IPS-15b (cell line): ENCODE data around the gene LPIN1.

Experiments used
- H3K27me3 ChIP-seq: one replicate; pipeline ENCODE4 v1.6.1; 2013; ENCODE audit warnings: low read length; ENCODE audit not compliant: control insufficient read depth, insufficient read depth
- H3K36me3 ChIP-seq: one replicate; pipeline ENCODE4 v1.6.1; 2013; ENCODE audit warnings: low read length; ENCODE audit not compliant: control insufficient read depth, insufficient read depth
- H3K4me1 ChIP-seq: one replicate; pipeline ENCODE4 v1.6.1; 2013; ENCODE audit warnings: mild to moderate bottlenecking, low read length; ENCODE audit not compliant: control insufficient read depth, insufficient read depth
- H3K4me3 ChIP-seq: one replicate; pipeline ENCODE4 v1.5.1; 2013; ENCODE audit warnings: low read depth, low read length
- H3K9ac ChIP-seq: one replicate; pipeline ENCODE4 v1.6.1; 2013; ENCODE audit warnings: low read depth, mild to moderate bottlenecking, low read length
- H3K9me3 ChIP-seq: one replicate; pipeline ENCODE4 v1.6.1; 2013; ENCODE audit warnings: mild to moderate bottlenecking, low read length; ENCODE audit not compliant: control insufficient read depth, insufficient read depth

The LPIN1 gene

DNA sequence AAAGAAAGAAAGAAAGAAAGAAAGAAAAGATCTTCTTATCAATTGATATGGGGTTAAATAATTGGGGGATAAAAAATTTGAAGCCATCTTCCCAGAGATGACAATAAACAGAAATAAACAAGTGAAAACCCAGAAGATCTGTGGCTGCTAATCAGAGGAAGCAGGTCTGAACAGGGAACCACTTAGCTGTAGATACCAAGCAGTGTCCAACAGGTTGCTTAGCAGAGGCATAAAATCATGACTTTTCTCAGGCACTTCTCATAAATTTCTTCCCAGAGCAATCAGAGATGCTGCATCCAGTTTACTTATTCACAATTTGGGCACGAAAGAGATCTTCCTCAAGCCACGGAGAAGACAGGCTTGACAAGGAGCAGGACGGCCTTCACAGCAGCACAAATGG lies 5.7 kb upstream of the LPIN1 start:
- no peak overlapping the region for H3K9ac ChIP-seq
- no peak overlapping the region for H3K4me3 ChIP-seq
- peaks cover 7% of the 10 kb centered on the region for H3K4me1 ChIP-seq
- no peaks in the 10 kb centered on the region for H3K36me3 ChIP-seq
- no peaks in the 10 kb centered on the region for H3K9me3 ChIP-seq
- H3K27me3 ChIP-seq, result peaks cover 2% of the 10 kb centered on the region

DNA sequence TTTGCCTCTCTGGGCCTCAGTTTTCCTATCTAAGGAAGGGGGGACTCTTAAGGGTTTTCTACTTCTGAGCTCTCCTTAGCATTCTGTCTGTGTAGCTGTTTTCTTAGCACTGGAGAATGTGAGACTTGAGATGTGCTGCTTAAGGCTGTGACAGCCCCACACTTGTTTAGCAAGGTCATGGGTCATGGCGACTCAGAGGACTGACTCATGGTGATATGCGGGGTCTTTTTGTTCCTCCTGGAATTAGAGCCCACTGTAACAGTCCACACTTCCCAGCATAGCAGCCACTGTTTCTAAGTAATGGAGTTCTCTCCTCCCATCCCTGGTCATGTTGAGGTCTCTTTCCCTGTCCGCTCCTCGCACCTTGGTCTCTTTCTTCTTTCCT lies 4.1 kb upstream of the LPIN1 start:
- no peak overlapping the region for H3K4me3 ChIP-seq
- H3K27me3 ChIP-seq, result peaks cover 2% of the 10 kb centered on the region
- peaks cover 7% of the 10 kb centered on the region for H3K4me1 ChIP-seq
- H3K9me3 ChIP-seq, result no peaks in the 10 kb centered on the region
- no peaks in the 10 kb centered on the region for H3K36me3 ChIP-seq
- no peak overlapping the region for H3K9ac ChIP-seq

- Histone ChIP-seq H3K4me1 (peaks cover 12% of the 10 kb centered on the region), H3K9ac (no peak overlapping the region), H3K36me3 (no peaks in the 10 kb centered on the region), H3K9me3 (no peaks in the 10 kb centered on the region), H3K4me3 (no peak overlapping the region), H3K27me3 (peaks cover 2% of the 10 kb centered on the region)
Measured at GRCh38 chr2:11742702-11743357, 3.6 kb upstream of the LPIN1 start.

GRCh38 chr2:11743366-11743765 lies 3.1 kb upstream of the LPIN1 start:
- Histone ChIP-seq H3K4me1 (peaks cover 13% of the 10 kb centered on the region), H3K27me3 (peaks cover 2% of the 10 kb centered on the region)

GRCh38 chr2:11743846-11744553 lies 2.4 kb upstream of the LPIN1 start:
- Histone ChIP-seq H3K36me3 (no peaks in the 10 kb centered on the region), H3K4me1 (peaks cover 13% of the 10 kb centered on the region), H3K27me3 (peaks cover 2% of the 10 kb centered on the region), H3K9ac (no peak overlapping the region), H3K4me3 (no peak overlapping the region), H3K9me3 (no peaks in the 10 kb centered on the region)

More at GRCh38 chr2:11743366-11743765, 3.1 kb upstream of the LPIN1 start:
- Histone ChIP-seq H3K9ac (no peak overlapping the region), H3K9me3 (no peaks in the 10 kb centered on the region), H3K4me3 (no peak overlapping the region), H3K36me3 (no peaks in the 10 kb centered on the region)

- Histone ChIP-seq H3K9ac (no peak overlapping the region), H3K9me3 (no peaks in the 10 kb centered on the region), H3K4me3 (no peak overlapping the region), H3K36me3 (no peaks in the 10 kb centered on the region), H3K4me1 (peaks cover 13% of the 10 kb centered on the region), H3K27me3 (peaks cover 2% of the 10 kb centered on the region)
Measured at GRCh38 chr2:11744631-11745394, 1.6 kb upstream of the LPIN1 start.

DNA sequence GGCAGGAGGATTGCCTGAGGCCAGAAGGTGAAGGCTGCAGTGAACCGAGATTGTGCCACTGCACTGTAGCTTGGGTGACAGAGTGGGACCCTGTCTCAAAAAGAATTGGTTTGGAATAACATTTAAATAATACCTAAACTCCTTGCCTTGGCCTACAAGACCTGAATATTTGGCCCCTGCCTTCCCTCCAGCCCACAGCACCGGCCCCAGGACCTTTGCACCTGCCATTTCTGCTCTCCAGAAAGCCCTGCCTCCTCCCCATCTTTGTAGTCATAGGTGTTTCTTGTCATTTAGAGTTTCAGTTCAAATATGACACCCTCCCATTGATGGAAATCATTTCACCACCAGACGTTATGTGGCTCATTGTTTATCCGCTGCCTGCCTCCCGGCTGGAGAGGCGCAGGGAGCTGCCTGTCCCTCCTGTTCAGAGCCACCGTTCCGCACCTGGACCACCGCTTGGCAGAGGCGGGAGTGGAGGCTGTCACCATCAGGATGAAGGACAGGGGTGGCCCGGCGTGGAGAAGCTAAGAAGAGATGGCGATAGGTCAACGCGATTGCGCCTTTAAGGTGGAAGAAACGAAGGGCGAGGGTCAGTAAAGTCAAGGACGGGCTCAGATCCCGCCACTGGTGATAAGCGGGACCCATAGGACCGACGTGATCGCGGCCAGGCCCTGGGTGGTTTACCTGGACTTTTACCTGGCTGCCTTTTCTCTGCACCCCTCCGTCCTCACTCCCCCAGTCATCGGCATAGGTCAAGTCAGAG lies 638 bp upstream of the LPIN1 start:
- no peak overlapping the region for H3K9ac ChIP-seq
- H3K36me3 ChIP-seq, result no peaks in the 10 kb centered on the region
- peak overlapping the region; percentile 35 for H3K4me3 ChIP-seq
- no peaks in the 10 kb centered on the region for H3K9me3 ChIP-seq
- peaks cover 13% of the 10 kb centered on the region for H3K4me1 ChIP-seq
- H3K27me3 ChIP-seq, result peaks cover 2% of the 10 kb centered on the region

- Histone ChIP-seq H3K9ac (peak overlapping the region; percentile 37), H3K4me1 (peaks cover 13% of the 10 kb centered on the region), H3K9me3 (no peaks in the 10 kb centered on the region), H3K4me3 (peak overlapping the region; percentile 70), H3K27me3 (peaks cover 2% of the 10 kb centered on the region), H3K36me3 (no peaks in the 10 kb centered on the region)
Measured at GRCh38 chr2:11746807-11747459, 501 bp downstream of the LPIN1 start.

GRCh38 chr2:11748018-11748860 lies 1.8 kb downstream of the LPIN1 start:
- no peak overlapping the region for H3K4me3 ChIP-seq
- peaks cover 13% of the 10 kb centered on the region for H3K4me1 ChIP-seq
- H3K36me3 ChIP-seq, result no peaks in the 10 kb centered on the region
- no peaks in the 10 kb centered on the region for H3K9me3 ChIP-seq
- H3K27me3 ChIP-seq, result peaks cover 2% of the 10 kb centered on the region
- H3K9ac ChIP-seq, result no peak overlapping the region

GRCh38 chr2:11748861-11749645 lies 2.6 kb downstream of the LPIN1 start:
- no peaks in the 10 kb centered on the region for H3K36me3 ChIP-seq
- H3K9me3 ChIP-seq, result no peaks in the 10 kb centered on the region
- no peak overlapping the region for H3K4me3 ChIP-seq
- no peak overlapping the region for H3K9ac ChIP-seq
- H3K4me1 ChIP-seq, result peaks cover 13% of the 10 kb centered on the region
- H3K27me3 ChIP-seq, result peaks cover 2% of the 10 kb centered on the region
